GM19099 (cell line): Measurements from ENCODE around the gene SLIT3.

ENCODE experiments used
- POLR2A ChIP-seq: IDR thresholded peaks from 3 replicates; pipeline ENCODE4 v1.6.1; 2011; ENCODE audit warnings: low read depth; ENCODE audit not compliant: insufficient read length; ENCODE audit errors: extremely low read depth

Gene SLIT3

DNA sequence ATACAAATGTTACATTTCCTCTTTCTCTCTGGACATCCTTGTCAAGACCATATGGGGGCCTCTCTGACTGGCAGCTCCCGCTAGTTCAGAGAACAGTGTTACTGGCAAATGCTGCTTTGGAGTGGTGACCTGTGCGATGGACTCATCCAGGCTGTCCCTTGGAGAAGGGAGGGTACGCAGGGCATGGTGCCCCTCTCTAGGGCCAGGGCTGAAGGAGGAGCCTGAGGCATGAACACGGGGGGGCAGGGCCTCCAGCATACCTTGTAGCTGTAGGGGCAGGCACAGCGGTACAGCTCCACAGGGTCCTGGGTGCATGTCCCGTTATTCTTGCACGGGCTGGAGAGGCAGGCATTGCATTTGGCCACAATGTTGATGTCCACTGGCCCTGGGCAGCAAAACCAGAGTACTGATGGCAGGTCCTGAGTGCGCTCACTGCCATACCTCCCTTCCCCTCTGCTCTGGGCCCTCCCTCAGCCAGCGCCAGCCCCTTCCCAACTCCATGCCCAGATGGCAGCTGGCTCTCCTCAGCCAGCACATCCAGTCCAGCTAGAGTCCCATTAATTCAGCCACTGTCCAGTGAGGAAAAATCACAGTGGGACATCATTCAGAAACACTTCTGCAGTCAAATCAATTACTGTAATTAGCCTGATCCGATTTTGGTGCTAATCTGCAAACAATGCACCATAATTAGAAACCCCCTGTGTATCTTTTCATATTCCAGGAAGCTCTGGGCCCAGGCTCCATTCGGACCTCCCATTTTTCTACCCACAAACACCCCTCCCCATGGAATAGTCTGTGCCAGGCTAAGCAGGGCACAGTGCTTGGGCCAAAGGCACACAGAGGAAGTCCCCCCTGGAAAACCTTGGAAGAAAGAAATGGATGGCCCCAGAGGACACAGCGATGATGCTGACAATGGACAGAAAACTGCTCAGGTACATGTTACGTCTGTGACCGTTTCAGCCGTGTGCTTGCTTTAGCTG is 592.9 kb downstream of the SLIT3 start:
- no peak for TF ChIP-seq POLR2A

DNA sequence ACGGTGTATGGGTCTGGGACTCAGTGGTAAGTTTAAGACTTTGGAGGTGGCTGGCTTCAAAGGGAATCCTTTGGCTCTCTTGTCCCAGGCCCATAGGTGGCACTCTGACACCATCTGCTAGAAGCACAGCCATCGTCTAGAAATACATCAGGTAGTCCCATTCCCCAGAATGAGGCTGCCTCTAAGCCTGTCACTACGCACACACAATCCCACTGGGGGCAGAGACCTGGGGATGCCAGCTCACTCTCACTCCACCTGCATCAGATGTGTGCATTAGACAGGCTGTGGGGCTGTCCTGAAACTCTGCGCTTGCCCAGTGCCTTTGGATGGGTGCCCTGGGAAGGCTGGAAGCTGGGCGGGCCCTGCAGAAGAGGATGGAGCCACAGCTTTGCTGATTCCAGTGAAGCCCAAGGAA is 594.3 kb downstream of the SLIT3 start:
- TF ChIP-seq POLR2A: no peak

DNA sequence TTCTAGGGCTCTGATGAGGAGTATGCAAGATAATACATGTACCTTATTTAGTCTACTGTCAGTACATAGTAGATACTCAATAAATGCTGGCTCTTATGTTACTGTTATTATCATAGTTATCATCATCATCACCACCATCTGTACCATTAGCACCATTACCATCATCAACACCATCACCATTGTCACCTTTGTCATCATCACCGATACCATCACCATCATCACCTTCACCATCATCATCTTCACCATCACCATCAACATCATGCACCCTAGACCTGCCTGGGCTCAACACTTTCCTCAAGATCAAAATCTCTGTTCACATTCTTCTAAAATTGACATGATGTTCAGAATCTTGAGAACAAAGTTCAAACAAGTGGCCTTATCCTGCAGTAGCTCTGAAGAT is 595.6 kb downstream of the SLIT3 start:
- no peak for TF ChIP-seq POLR2A

DNA sequence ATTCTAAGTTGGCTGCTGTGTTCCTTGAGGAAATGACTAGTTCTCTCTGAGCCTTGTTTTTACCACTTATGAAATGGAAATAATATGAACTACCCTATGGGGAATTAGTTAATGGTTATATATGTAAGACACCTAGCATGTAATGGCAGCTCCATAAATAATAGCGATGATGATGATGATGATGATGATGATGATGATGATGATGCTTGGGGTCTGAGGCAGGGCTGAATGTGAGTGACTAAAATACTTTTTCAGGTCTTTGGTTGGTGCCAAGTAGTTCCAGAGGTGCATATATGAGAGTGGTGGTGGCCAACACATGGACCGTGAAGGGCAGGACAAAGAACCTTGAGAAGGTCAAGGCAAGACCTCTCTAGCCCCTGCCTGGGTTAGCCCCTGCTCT is 598.4 kb downstream of the SLIT3 start:
- no peak for TF ChIP-seq POLR2A

DNA sequence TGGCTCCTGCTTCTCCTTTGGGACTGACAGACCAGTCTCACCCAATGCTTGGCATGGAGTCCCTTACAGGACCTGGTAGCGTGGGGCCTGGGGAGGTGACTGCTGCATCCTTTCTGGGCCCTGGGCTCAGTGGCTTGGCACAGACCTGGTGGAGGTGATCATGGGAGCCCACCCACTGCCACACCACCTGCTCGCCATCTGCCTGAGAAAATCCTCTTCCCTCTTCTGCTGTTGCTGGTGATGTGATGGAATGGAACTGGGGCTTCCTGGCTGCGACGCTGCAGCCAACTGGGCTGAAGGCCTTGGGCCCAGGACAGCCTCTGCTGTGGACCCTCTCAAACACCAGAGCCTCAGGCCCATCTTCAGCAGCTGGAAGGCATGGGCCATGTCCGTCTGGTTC is 599.3 kb downstream of the SLIT3 start:
- TF ChIP-seq POLR2A: no peak

DNA sequence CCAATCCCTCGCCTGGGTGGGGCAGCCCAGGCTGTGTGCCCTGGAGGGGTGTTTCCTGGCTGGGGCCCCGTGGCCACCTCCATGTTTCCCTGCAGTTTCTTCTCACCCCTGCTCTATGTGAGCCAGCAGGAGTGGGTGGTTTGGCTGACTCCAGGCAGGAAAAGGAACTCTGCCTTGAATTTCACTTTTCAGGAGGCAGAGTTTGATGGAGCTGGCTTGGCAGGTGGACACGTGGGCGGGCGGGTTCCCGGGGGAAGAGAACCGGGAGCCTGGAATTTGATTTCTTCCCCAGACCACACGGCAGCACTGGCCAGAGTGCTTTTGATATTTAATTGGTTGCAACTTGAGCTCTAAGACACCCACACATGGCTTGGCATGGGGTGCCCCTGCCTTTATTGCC is 601.9 kb downstream of the SLIT3 start:
- TF ChIP-seq POLR2A: no peak

DNA sequence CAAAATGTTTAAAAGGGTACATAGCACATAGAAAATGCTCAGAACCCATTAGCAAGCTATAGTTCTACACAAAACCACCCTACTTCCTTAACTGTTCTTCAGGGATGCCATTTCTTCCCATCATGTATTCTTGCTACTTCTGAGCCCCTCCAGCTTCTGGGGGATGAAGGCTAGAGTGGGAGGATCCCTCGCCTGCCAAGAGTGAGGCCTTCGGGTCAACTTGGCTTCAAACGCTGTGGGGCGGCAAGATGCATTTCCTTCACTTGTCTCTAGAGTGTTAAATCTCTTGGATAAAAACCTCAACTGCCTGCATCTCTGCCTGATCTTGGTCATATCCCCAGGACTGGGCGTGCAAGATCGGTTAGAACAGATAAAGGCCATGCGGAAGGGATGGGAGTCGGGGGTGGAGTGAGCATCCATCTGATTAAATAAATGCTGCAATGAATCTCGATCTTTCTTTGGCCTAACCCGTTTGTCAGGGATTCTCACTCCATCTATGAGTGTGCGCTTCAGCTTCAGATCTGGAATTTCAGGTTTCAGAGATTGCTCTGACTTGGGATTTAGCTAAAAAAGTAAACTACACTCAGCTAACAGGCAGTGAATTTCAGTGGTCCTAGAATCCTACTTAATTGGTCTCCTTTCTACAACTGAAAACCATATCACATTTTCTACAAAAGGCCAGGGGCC is 603.8 kb downstream of the SLIT3 start:
- TF ChIP-seq POLR2A: no peak

DNA sequence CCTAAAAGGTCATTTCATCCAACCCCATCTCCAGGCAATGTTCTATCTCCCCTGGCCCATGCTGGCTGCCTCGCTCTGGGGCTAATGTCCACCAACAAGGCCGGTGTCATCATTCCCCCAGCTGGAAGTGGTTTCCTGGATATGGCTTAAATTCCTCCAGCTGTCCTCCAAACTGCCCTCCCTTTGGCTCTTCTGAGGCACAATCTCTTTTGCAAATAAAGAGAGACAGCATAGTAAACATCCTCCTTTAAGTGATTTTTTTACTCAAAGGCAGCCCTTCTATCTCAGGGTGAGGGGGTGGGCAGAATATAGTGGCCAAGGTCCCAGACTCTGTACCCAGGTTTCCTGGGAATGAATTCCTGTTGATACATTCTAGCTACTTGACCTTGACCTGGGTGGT is 604.3 kb downstream of the SLIT3 start:
- no peak for TF ChIP-seq POLR2A

DNA sequence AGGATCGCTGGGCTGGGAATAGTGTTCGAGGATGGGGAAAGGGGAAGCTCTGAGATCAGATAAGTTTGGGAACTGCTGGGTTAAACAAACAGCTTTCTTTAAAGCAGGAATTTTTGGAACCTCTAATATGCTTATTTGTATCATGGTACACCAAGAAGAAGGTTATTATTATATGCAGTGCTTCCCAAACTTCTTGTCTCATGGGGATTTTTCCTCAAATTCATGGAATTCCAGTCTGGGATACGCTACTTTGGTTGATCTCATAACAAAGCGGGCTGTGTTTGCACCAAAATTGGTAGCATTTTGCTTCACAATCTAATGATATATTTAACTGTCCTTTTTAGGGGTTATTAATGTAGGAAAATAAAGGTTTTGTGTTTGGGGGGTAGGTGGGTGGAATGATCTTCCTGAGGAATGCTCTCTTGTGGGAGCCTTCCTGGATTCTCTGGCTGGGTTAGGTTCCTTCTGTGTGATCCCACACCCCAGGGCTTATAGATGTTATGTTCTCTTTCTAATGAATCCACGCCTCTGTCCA is 605.6 kb downstream of the SLIT3 start:
- no peak for TF ChIP-seq POLR2A

DNA sequence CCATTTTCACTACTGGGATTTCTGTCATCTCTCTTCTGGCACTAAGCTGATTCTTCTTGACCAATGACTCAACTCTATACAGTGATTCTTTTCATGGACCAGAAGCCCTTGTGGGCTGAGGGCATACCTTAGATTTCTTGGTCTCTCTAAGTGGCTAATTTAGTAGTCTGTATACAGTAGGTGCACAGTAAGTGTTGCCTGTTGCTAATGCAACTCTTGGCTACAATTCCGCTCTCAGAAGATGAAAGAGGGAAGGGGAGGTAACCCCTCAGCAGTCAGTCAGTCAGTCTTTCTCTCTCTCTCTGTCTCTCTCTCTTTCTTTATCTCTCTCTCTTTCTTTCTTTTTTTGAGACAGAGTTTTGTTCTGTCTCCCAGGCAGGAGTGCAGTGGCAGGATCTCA is 606.6 kb downstream of the SLIT3 start:
- TF ChIP-seq POLR2A: no peak

DNA sequence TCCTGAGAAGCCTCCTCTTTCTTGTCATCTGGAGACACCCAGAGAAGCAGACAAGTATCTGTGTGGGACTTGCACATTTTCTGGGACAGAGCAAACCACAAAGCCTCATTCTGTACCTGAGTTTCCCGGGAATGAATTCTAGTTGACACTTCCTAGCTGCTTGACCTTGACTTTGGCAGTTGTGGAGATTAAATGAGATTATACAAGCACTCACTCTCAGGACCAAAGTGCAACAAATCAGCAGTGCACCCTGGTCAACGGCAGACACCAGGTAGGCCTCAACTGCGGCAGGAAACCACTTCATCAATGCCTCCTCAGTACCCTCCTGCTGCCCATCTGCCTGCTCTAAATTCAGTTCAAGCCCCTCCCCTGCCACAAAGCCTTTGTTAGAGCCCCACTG is 607.1 kb downstream of the SLIT3 start:
- no peak for TF ChIP-seq POLR2A

DNA sequence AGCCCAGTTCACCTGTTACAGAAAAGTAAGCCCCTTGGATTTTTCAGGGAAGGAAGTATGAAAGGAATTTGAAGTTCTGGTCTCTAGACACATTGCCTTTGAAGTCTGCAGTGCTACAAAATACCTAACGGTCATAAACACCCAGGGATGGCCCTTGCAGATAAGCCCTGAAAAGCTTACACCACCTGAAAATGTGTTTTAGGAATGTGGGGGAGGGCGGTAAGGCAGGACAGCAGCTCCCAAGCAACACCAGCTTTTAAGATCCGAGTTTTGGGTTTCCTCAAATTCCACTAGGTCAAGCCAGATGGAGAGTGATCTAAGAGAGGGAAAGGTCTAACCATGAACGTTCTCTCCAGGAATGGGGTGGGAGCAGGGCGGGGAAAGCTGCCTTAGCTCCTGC is 607.6 kb downstream of the SLIT3 start:
- TF ChIP-seq POLR2A: no peak

DNA sequence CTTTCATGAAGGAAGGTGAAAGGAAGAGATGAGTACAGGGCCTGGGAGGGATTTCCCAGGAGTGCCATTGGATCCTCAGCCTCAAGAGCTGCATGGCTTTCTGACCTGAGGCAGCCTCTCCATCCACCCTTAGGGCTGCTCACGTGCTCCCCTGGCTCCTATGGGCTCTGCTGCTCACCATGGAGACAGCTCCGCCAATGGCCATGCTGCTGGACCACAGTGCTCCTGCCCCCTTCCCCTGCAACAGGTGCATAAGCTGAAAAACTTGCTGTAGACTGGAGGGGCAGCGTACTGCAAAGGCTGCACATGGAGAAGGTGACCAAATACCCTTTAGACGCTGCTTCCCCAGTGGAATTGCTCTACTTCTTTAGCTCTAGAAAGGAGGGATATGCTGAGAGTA is 609.0 kb downstream of the SLIT3 start:
- TF ChIP-seq POLR2A: no peak

DNA sequence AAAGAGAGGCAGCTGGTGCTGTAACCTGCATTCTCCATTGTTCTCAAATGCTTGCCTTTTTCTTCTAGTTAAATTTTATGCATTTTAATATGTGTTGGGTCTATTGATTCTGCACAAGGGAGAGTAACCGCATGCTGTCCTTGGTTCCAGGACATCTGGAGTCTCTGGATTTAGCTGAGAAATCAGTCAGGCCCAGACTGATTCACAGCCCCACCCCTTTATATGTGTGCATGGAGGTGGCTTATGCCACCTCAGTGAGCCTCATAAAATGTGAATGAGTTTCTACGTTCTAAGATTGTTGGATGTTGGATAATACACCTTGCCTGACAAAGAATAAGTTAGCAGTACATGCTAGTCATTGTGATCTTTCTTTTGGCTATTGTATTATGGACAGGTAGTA is 611.7 kb downstream of the SLIT3 start:
- TF ChIP-seq POLR2A: no peak

DNA sequence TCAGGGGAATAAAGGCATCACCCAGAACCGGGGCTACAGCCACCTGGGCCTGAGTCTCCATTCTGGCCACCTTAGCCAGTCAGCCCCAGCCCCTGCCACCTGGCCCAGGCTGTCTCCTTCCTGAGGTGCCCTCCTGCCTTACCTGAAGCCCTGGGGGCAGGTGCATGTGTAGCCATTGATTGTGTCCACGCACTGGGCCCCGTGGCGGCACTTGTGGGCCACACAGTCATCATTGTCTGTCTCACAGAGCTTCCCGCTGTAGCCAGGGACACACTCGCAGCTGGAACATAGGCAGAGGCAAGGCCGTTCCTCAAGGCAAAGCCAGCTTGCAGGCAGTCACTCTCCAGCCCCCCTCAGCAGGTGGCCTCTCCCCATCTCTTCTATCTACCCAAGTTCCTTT is 614.1 kb downstream of the SLIT3 start:
- no peak for TF ChIP-seq POLR2A

DNA sequence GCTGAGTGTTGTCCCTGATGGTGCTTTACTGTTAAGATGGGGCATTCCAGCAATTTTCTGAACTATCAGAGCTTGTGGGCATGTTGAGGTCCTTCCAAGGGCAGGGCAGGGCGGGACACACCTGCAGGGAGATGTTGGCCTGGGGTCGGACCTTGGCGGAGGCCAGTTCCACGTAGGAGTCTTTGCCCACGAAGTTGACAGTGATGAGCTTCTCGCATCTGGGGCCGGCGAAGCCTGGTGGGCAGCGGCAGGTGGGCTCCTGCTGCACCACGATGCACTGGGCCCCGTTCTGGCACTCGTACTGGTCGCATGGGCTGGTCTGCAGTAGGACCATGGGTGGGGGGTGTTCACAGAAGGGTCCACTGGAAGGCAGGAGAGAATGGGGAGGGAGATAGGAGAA is 615.4 kb downstream of the SLIT3 start:
- no peak for TF ChIP-seq POLR2A
